Fibroblast of lung (primary cell): ENCODE measurements around the gene PCSK6. TPM values are rescaled to one million over a fixed set of nuclear protein-coding genes. Genes with fewer than 3 reads are reported as not detected.

Experiments
- DNase-seq, 2 donors: peaks; one replicate each; pipeline versions ENCODE4 v3.0.0 to v3.0.0-alpha.2; 2010; ENCODE audit warnings: low read depth in 2 of 2
- H2AFZ ChIP-seq: 2 replicates; pipeline ENCODE4 v1.5.1; 2012; ENCODE audit warnings: low read length, control low read depth, inconsistent platforms
- H3K27ac ChIP-seq: 2 replicates; pipeline ENCODE4 v1.5.1; 2011; ENCODE audit warnings: low read length, control low read depth; ENCODE audit not compliant: insufficient read depth
- H3K27me3 ChIP-seq: 2 replicates; pipeline ENCODE4 v1.5.1; 2011; ENCODE audit warnings: mild to moderate bottlenecking, low read length; ENCODE audit not compliant: control insufficient read depth, insufficient read depth
- H3K36me3 ChIP-seq: 2 replicates; pipeline ENCODE4 v1.5.1; 2011; ENCODE audit warnings: low read length; ENCODE audit not compliant: control insufficient read depth, insufficient read depth
- H3K4me1 ChIP-seq: 2 replicates; pipeline ENCODE4 v1.5.1; 2011; ENCODE audit warnings: low read length; ENCODE audit not compliant: control insufficient read depth, insufficient read depth; ENCODE audit errors: extremely low read depth
- H3K4me2 ChIP-seq: 2 replicates; pipeline ENCODE4 v1.5.1; 2011; ENCODE audit warnings: low read length, control low read depth; ENCODE audit not compliant: insufficient read depth; ENCODE audit errors: extremely low read depth
- H3K4me3 ChIP-seq, 4 experiments: fragments of 200-600 bp in 1 of 4; sonication (generic) in 1 of 4; replicated peaks in 1 of 4; 2 replicates each; pipeline ENCODE4 v1.5.1; 2011 to 2016; ENCODE audit warnings: low read length in 4 of 4, low read depth in 3 of 4, mild to moderate bottlenecking in 3 of 4, control low read depth in 2 of 4, inconsistent platforms in 1 of 4, mixed read lengths in 1 of 4; ENCODE audit not compliant: insufficient read depth in 1 of 4; ENCODE audit errors: control extremely low read depth in 1 of 4
- H3K79me2 ChIP-seq: 2 replicates; pipeline ENCODE4 v1.5.1; 2012; ENCODE audit warnings: mild to moderate bottlenecking, low read length, inconsistent platforms; ENCODE audit not compliant: control insufficient read depth, insufficient read depth
- H3K9ac ChIP-seq: 2 replicates; pipeline ENCODE4 v1.5.1; 2011; ENCODE audit warnings: mild to moderate bottlenecking, low read length, control low read depth; ENCODE audit not compliant: insufficient read depth
- H3K9me3 ChIP-seq: 2 replicates; pipeline ENCODE4 v1.5.1; 2012; ENCODE audit warnings: low read depth, low read length; ENCODE audit not compliant: control insufficient read depth, insufficient read depth
- H4K20me1 ChIP-seq: 2 replicates; pipeline ENCODE4 v1.5.1; 2011; ENCODE audit warnings: low read length; ENCODE audit not compliant: control insufficient read depth, insufficient read depth; ENCODE audit errors: extremely low read depth
- EZH2 ChIP-seq: IDR thresholded peaks from 2 replicates; pipeline ENCODE4 v1.5.1; 2012; ENCODE audit warnings: low read length, control low read depth, mild to moderate bottlenecking; ENCODE audit errors: missing control alignments
- polyA plus RNA-seq, 2 donors: library from polyadenylated mRNA; depleted of rRNA in 1 of 2; stranded (reverse) in 1 of 2; unstranded in 1 of 2; fragments of >200 nt; gene quantifications; 2 replicates each; pipeline ENCODE4 v1.2.1, GENCODE V29; 2011 to 2012; ENCODE audit warnings: missing spikeins in 1 of 2
- total RNA-seq: library from RNA; depleted of rRNA; stranded (reverse); fragments of >200 nt; gene quantifications from 2 replicates; pipeline ENCODE4 v1.2.1, GENCODE V29; 2014
- TF ChIP-seq, protein P1 (sequence below), 2 donors: IDR thresholded peaks in 1 of 2; conservative IDR thresholded peaks in 1 of 2; 1 replicate in 1 of 2; 2 replicates in 1 of 2; pipeline ENCODE4 v1.5.1; 2011 to 2012; ENCODE audit warnings: low read length in 2 of 2, control low read depth in 1 of 2, inconsistent platforms in 1 of 2, low read depth in 1 of 2, mild to moderate bottlenecking in 1 of 2

Gene PCSK6
- total and polyA plus RNA-seq, 2 donors (not counting 1 experiment from before 2014, with no cell fraction given) = 0.02 to 0.83 TPM

DNA sequence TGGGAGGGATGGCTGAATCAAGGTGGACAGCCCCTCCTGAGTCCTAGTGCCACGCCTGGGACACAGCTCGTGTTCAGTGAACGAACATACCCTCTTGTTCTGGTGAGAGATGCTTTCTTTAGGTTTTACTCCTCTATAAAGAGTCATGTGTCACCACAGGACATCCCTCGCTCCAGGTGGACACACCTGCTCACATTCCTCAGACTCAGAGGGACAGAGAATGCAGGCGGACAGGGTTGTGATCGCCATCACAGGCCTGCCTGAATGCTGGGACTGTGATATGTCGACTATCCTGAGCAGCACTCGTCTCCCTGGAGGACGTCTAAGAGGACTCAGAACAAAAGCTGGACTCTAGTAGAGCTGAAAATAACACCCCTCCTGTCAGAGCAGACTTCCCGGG is 98.1 kb downstream of the PCSK6 start:
- Histone ChIP-seq H3K79me2 (no peaks in the 10 kb centered on the region), H3K4me2 (no peak overlapping the region), H3K9me3 (no peaks in the 10 kb centered on the region), H3K9ac (no peak overlapping the region), H3K27me3 (peaks cover 2% of the 10 kb centered on the region), H3K4me3 (no peak overlapping the region), H3K4me1 (no peaks in the 10 kb centered on the region), H4K20me1 (no peaks in the 10 kb centered on the region), H3K36me3 (no peaks in the 10 kb centered on the region), H2AFZ (no peak overlapping the region), H3K27ac (no peak overlapping the region)
- TF ChIP-seq EZH2 = no peak
- TF ChIP-seq, protein P1, sequence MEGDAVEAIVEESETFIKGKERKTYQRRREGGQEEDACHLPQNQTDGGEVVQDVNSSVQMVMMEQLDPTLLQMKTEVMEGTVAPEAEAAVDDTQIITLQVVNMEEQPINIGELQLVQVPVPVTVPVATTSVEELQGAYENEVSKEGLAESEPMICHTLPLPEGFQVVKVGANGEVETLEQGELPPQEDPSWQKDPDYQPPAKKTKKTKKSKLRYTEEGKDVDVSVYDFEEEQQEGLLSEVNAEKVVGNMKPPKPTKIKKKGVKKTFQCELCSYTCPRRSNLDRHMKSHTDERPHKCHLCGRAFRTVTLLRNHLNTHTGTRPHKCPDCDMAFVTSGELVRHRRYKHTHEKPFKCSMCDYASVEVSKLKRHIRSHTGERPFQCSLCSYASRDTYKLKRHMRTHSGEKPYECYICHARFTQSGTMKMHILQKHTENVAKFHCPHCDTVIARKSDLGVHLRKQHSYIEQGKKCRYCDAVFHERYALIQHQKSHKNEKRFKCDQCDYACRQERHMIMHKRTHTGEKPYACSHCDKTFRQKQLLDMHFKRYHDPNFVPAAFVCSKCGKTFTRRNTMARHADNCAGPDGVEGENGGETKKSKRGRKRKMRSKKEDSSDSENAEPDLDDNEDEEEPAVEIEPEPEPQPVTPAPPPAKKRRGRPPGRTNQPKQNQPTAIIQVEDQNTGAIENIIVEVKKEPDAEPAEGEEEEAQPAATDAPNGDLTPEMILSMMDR (conservative IDR thresholded peaks at IDR 0.05 in 1 of 2, IDR thresholded peaks at IDR 0.05 in 1 of 2; ENCODE audit: low read depth in 1 of 2, low read length in 2 of 2) = no peak
- no peak for DNase-seq

DNA sequence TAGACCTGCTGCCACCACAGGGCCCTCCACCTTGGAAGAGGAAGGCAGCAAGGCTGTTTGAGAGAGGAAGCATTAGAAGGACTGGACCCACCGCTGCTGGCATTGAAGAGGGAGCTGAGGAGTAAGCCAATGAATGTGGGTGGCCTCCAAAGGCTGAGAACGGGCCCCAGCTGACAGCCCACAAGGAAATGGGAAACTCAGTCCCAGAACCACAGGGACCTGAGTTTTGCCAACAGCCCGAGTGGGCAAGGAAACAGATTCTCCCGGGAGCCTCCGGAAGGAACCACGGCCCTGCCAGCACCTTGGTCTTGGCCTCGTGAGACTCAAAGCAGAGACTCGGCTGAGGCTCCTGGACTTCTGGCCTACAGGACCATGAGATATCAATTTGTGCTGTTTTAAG is 99.0 kb downstream of the PCSK6 start:
- H3K79me2 ChIP-seq = no peaks in the 10 kb centered on the region
- DNase-seq = no peak
- no peak overlapping the region for H3K27ac ChIP-seq
- H3K27me3 ChIP-seq = peaks cover 2% of the 10 kb centered on the region
- H3K4me3 ChIP-seq = no peak overlapping the region
- no peaks in the 10 kb centered on the region for H3K4me1 ChIP-seq
- H3K36me3 ChIP-seq = no peaks in the 10 kb centered on the region
- no peak overlapping the region for H3K9ac ChIP-seq
- no peaks in the 10 kb centered on the region for H4K20me1 ChIP-seq
- H3K9me3 ChIP-seq = no peaks in the 10 kb centered on the region
- TF ChIP-seq, protein P1 (conservative IDR thresholded peaks at IDR 0.05 in 1 of 2, IDR thresholded peaks at IDR 0.05 in 1 of 2; ENCODE audit: low read depth in 1 of 2, low read length in 2 of 2) = no peak
- no peak overlapping the region for H2AFZ ChIP-seq
- no peak overlapping the region for H3K4me2 ChIP-seq

DNA sequence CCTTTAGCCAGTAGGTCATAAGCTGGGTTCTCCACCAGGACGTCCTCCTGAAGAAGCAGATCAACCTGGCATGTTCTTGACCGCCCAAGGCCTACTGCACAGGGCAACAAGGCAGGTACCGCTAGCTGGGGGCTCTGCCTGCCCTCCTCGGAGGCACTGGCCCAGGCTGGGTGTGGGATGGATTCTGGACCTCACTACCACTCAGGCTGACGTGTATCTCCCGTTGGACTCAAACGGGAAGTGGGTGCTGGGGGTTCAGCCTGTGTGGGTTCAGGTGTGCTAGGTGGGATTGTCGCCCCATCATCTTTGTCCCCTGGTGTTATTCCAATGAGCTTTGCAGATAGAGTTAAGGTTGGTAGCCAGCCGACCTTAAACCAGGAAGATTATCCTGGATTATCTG is 99.4 kb downstream of the PCSK6 start:
- no peak overlapping the region for H3K9ac ChIP-seq
- TF ChIP-seq, protein P1 (conservative IDR thresholded peaks at IDR 0.05 in 1 of 2, IDR thresholded peaks at IDR 0.05 in 1 of 2; ENCODE audit: low read depth in 1 of 2, low read length in 2 of 2) = no peak
- no peak for TF ChIP-seq EZH2

More for the DNA sequence above, 99.4 kb downstream of the PCSK6 start:
- no peak overlapping the region for H3K4me3 ChIP-seq
- no peak overlapping the region for H2AFZ ChIP-seq
- no peaks in the 10 kb centered on the region for H3K36me3 ChIP-seq
- no peaks in the 10 kb centered on the region for H3K9me3 ChIP-seq
- H3K79me2 ChIP-seq = no peaks in the 10 kb centered on the region
- no peaks in the 10 kb centered on the region for H4K20me1 ChIP-seq
- H3K27ac ChIP-seq = no peak overlapping the region
- H3K4me1 ChIP-seq = no peaks in the 10 kb centered on the region
- peaks cover under 1% of the 10 kb centered on the region for H3K27me3 ChIP-seq
- no peak for DNase-seq
- H3K4me2 ChIP-seq = no peak overlapping the region
